Muscle of leg (tissue), 11 donors: ENCODE results near the gene NUMB. TPM values are rescaled to one million over a fixed set of nuclear protein-coding genes. Genes with fewer than 3 reads are reported as not detected.
"Not testable (repeated sequence)": the region's sequence is repeated elsewhere in the genome, so short reads cannot be mapped to it uniquely, and the experiment has no call there.

Source experiments
- DNase-seq: peaks from one replicate; pipeline ENCODE4 v3.0.0; 2013
- H3K27ac ChIP-seq: one replicate; pipeline ENCODE4 v1.5.1; 2013; ENCODE audit warnings: mild to moderate bottlenecking, low read length, control low read depth
- H3K27me3 ChIP-seq: one replicate; pipeline ENCODE4 v1.6.1; 2013; ENCODE audit warnings: low read length; ENCODE audit not compliant: control insufficient read depth, insufficient read depth
- H3K36me3 ChIP-seq: one replicate; pipeline ENCODE4 v1.6.1; 2013; ENCODE audit warnings: low read length; ENCODE audit not compliant: control insufficient read depth, insufficient read depth
- H3K4me1 ChIP-seq: one replicate; pipeline ENCODE4 v1.6.1; 2013; ENCODE audit warnings: low read length; ENCODE audit not compliant: control insufficient read depth, insufficient read depth
- H3K4me3 ChIP-seq: one replicate; pipeline ENCODE4 v1.5.1; 2013; ENCODE audit warnings: low read length, control low read depth
- H3K9me3 ChIP-seq: replicated peaks from 2 replicates; pipeline ENCODE4 v1.6.1; 2013; ENCODE audit warnings: low read depth, low read length; ENCODE audit not compliant: control insufficient read depth
- WGBS: methylation state at CpG from one replicate; pipeline ENCODE4 v1.1.5; 2013; ENCODE audit warnings: missing lambda C conversion rate; ENCODE audit not compliant: insufficient coverage; 5-methylcytosine and 5-hydroxymethylcytosine counted together
- polyA plus RNA-seq, 8 donors: library from polyadenylated mRNA; unstranded; fragments of 120-200 nt; gene quantifications; one replicate each; pipeline versions ENCODE4 v1.2.1 to v1.2.3, GENCODE V29; 2013; ENCODE audit warnings: inconsistent platforms in 1 of 8, low replicate concordance in 1 of 8; ENCODE audit not compliant: insufficient read length in 8 of 8, insufficient read depth in 1 of 8
- total RNA-seq: library from RNA; stranded (reverse); fragments of 120-200 nt; gene quantifications from one replicate; pipeline ENCODE4 v1.2.4, GENCODE V29; 2013

NUMB gene
- total and polyA plus RNA-seq, 9 donors = 15.1 to 38.7 (median 29.8) TPM

- peak; percentile 19 for DNase-seq
- Histone ChIP-seq H3K4me1 (no peaks in the 10 kb centered on the region), H3K27ac (no peak overlapping the region), H3K9me3 (no peaks in the 10 kb centered on the region), H3K4me3 (no peak overlapping the region), H3K27me3 (no peaks in the 10 kb centered on the region), H3K36me3 (no peaks in the 10 kb centered on the region)
- 78% methylated on average over 3 of the region's 5 CpGs for WGBS
Observed at GRCh38 chr14:73426877-73427276, 31.5 kb downstream of the NUMB start.

DNA sequence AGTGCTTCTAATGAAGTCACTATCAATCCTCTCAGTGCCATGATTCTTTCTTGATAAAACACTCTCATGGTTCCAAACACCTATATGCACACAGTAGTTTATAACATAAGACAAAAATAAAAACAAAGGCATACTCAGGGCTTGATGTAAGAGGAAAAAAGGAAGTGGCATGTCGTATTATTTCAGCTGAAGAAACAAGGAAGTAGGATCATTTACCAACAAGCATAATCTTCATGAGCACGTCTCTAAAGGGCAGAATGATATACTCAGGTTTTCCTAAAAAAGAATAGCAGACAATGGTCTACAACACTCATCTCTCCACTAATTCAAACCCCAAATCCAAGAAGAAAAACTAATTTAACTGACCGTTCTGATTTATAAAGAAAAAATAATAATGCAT, 33.9 kb downstream of the NUMB start:
- Histone ChIP-seq H3K27me3 (no peaks in the 10 kb centered on the region), H3K36me3 (peaks cover 12% of the 10 kb centered on the region), H3K9me3 (no peaks in the 10 kb centered on the region), H3K4me1 (no peaks in the 10 kb centered on the region), H3K4me3 (no peak overlapping the region), H3K27ac (peak overlapping the region; percentile 58)
- no CpG with 5 or more reads among the region's 3 CpGs for WGBS
- DNase-seq = peak; percentile 22

DNA sequence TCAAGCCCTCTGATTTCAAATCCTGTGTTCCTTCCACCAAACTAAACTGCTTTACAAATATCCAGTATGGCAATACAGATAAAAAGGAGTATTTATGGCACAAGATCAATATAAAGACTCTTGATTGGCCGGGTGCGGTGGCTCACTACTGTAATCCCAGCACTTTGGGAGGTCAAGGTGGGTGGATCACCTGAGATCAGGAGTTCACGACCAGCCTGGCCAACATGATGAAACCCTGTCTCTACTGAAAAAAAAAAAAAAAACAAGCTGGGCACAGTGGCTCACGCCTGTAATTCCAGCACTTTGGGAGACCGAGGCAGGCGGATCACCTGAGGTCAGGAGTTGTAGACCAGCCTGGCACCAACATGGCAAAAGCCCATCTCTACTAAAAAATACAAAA, 35.3 kb downstream of the NUMB start:
- 100% methylated on average over 3 of the region's 6 CpGs for WGBS
- H3K4me1 ChIP-seq, H3K4me3 ChIP-seq, H3K27ac ChIP-seq, H3K27me3 ChIP-seq, H3K9me3 ChIP-seq, DNase-seq: not testable (repeated sequence)
- peaks cover 13% of the 10 kb centered on the region for H3K36me3 ChIP-seq

DNA sequence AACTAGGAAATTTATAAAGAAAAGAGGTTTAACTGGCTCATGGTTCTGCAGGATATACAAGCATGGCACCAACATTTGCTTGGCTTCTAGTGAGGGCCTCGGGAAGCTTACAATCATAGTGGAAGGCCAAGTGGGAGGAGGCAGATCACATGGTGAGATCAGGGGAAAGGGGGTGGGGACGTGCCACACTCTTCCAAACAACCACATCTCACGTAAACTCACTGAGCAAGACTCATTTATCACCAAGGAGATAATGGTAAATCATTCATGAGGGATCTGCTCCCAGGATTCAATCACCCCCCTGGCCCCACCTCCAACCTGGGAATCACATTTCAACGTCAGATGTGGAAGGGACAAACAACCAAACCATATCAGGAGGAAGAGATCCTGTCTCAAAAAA, 35.8 kb downstream of the NUMB start:
- no CpG with 5 or more reads among the region's 4 CpGs for WGBS
- Histone ChIP-seq H3K27ac (no peak overlapping the region), H3K4me1 (no peaks in the 10 kb centered on the region), H3K9me3 (no peaks in the 10 kb centered on the region), H3K27me3 (no peaks in the 10 kb centered on the region), H3K36me3 (peaks cover 13% of the 10 kb centered on the region), H3K4me3 (no peak overlapping the region)
- no peak for DNase-seq

DNA sequence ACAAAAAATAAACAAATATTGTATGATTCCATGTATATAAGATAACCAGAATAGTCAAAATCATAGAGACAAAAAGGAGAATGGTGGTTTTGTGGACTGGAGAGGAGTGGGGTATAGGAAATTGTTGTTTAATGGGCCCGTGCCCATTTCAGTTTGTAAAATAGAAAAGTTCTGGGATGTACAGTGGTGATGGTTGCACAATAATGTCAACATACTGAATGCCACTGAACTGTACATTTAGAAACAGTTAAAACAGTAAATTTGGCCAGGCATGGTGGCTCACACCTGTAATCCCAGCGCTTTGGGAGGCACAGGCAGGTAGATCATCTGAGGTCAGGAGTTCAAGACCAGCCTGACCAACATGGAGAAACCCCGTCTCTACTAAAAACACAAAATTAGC, 40.1 kb downstream of the NUMB start:
- H3K27me3 ChIP-seq = no peaks in the 10 kb centered on the region
- H3K4me3 ChIP-seq = no peak overlapping the region
- no peak for DNase-seq
- 100% methylated on average over 1 of the region's 3 CpGs for WGBS
- peaks cover 2% of the 10 kb centered on the region for H3K9me3 ChIP-seq
- no peaks in the 10 kb centered on the region for H3K4me1 ChIP-seq
- no peak overlapping the region for H3K27ac ChIP-seq
- H3K36me3 ChIP-seq = peaks cover 16% of the 10 kb centered on the region

DNA sequence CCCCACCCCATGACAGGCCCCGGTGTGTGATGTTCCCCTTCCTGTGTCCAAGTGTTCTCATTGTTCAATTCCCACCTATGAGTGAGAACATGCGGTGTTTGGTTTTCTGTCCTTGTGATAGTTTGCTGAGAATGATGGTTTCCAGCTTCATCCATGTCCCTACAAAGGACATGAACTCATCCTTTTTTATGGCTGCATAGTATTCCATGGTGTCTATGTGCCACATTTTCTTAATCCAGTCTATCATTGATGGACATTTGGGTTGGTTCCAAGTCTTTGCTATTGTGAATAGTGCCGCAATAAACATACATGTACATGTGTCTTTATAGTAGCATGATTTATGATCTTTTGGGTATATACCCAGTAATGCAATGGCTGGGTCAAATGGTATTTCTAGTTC, 52.1 kb downstream of the NUMB start:
- not testable (repeated sequence) for H3K9me3 ChIP-seq, H3K27ac ChIP-seq, DNase-seq, H3K4me3 ChIP-seq, H3K4me1 ChIP-seq, H3K27me3 ChIP-seq
- WGBS = no CpG with 5 or more reads among the region's 3 CpGs
- peaks cover 11% of the 10 kb centered on the region for H3K36me3 ChIP-seq

DNA sequence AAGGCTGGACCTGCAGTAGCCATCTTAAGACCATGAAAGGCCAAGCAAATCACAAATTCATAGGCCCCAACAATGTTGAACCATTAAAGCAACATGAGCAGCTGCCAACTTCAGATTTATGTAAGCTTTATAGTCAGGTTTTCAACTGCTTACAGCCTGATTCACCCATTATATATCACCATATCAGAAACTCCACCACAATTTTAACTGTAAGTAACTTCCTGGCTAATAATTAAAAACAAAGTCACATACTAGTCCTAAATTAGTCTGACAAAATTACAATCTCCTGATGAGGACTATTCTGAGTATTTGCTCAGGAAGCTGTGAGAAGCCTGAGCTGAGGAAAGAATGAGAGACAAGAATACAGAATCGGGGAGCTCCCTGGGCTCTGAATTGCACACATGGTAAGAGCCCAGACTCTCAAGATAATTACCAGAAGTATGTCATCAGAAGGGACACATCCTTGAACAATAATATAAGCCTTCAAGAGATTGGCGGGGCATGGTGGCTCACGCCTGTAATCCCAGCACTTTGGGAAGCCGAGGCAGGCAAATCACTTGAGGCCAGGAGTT, 55.1 kb downstream of the NUMB start:
- Histone ChIP-seq H3K4me3 (no peak overlapping the region), H3K9me3 (no peaks in the 10 kb centered on the region), H3K27me3 (no peaks in the 10 kb centered on the region), H3K4me1 (no peaks in the 10 kb centered on the region), H3K27ac (no peak overlapping the region), H3K36me3 (peaks cover 7% of the 10 kb centered on the region)
- DNase-seq = no peak
- no CpG with 5 or more reads among the region's 4 CpGs for WGBS

DNA sequence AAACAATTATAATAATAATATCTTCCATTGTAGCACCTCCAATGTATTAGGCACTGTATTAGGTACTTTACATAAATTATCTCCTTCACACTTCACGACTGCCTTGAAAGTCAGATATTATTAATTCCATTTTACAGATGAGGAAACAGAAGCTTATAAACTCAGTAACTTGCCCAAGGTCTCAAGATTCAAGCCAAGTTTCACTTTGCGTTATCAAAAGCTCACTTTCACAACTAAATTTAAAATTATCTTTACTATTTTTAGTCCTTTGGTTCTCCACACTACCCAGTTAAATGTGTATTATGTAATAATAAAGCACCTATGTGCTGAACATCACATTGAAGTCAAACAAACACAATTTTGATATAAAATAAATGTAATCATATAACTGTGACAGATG, 55.8 kb downstream of the NUMB start:
- H3K36me3 ChIP-seq = peaks cover 7% of the 10 kb centered on the region
- H3K9me3 ChIP-seq = no peaks in the 10 kb centered on the region
- no peak overlapping the region for H3K27ac ChIP-seq
- no peak for DNase-seq
- no peak overlapping the region for H3K4me3 ChIP-seq
- WGBS = no CpG with 5 or more reads among the region's 2 CpGs
- H3K27me3 ChIP-seq = no peaks in the 10 kb centered on the region
- no peaks in the 10 kb centered on the region for H3K4me1 ChIP-seq

GRCh38 chr14:73397810-73398209, 60.5 kb downstream of the NUMB start:
- Histone ChIP-seq H3K9me3 (no peaks in the 10 kb centered on the region), H3K27me3 (no peaks in the 10 kb centered on the region), H3K4me3 (no peak overlapping the region), H3K27ac (no peak overlapping the region), H3K4me1 (peaks cover 3% of the 10 kb centered on the region), H3K36me3 (peaks cover 2% of the 10 kb centered on the region)
- peak; percentile 49 for DNase-seq
- WGBS = no CpG with 5 or more reads among the region's 3 CpGs

GRCh38 chr14:73394317-73394716, 64.0 kb downstream of the NUMB start:
- no peak overlapping the region for H3K27ac ChIP-seq
- no peak overlapping the region for H3K4me3 ChIP-seq
- H3K4me1 ChIP-seq = peaks cover 3% of the 10 kb centered on the region
- no peak for DNase-seq
- H3K27me3 ChIP-seq = no peaks in the 10 kb centered on the region
- WGBS = no CpG with 5 or more reads among the region's 1 CpG
- no peaks in the 10 kb centered on the region for H3K9me3 ChIP-seq
- H3K36me3 ChIP-seq = no peaks in the 10 kb centered on the region

DNA sequence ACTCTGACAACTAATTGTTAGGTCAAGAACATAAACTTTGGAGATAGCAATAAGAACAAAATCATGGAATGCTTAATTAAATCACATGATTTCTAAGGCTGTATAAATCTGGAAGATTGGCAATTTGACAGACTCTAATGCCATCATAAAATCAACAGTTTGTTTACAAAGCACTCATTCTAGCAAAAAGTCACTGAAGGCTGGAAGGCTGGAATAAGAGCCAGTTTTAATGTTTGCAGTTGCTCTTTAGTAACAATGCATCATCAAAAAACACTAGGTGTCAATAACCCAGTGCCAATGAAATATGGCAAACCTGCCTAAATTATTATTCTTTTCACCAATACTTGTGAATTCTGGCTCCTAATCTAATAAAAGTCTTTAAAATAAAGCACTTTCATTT, 65.0 kb downstream of the NUMB start:
- Histone ChIP-seq H3K36me3 (no peaks in the 10 kb centered on the region), H3K4me1 (peaks cover 3% of the 10 kb centered on the region), H3K27me3 (no peaks in the 10 kb centered on the region), H3K27ac (no peak overlapping the region), H3K4me3 (no peak overlapping the region), H3K9me3 (no peaks in the 10 kb centered on the region)
- DNase-seq = no peak
